Neural progenitor cell (in vitro differentiated cells): Measurements from ENCODE around the gene C12orf42. TPM values are rescaled to one million over a fixed set of nuclear protein-coding genes. Genes with fewer than 3 reads are reported as not detected.

ENCODE experiments used
- DNase-seq: peaks from one replicate; pipeline ENCODE4 v3.0.0-alpha.2; 2016; ENCODE audit warnings: low spot score
- H2AFZ ChIP-seq: fragments of 200-600 bp; sonication (generic); replicated peaks from 2 replicates; pipeline ENCODE4 v1.6.1; 2016; ENCODE audit warnings: antibody characterized with exemption
- H3F3A ChIP-seq: fragments of 200-600 bp; sonication (generic); 2 replicates; pipeline ENCODE4 v1.6.1; 2016; ENCODE audit warnings: antibody characterized with exemption, low read depth
- H3K27ac ChIP-seq: fragments of 200-600 bp; sonication (generic); 2 replicates; pipeline ENCODE4 v1.5.1; 2016; ENCODE audit warnings: mild to moderate bottlenecking
- H3K27me3 ChIP-seq: fragments of 200-600 bp; sonication (generic); 2 replicates; pipeline ENCODE4 v1.6.1; 2016; ENCODE audit warnings: mild to moderate bottlenecking, moderate library complexity
- H3K36me3 ChIP-seq: fragments of 200-600 bp; sonication (generic); 2 replicates; pipeline ENCODE4 v1.5.1; 2016
- H3K4me1 ChIP-seq: fragments of 200-600 bp; sonication (generic); 2 replicates; pipeline ENCODE4 v1.6.1; 2016; ENCODE audit warnings: mixed run types
- H3K4me2 ChIP-seq: fragments of 200-600 bp; sonication (generic); 2 replicates; pipeline ENCODE4 v1.6.1; 2016
- H3K4me3 ChIP-seq: fragments of 200-600 bp; sonication (generic); 2 replicates; pipeline ENCODE4 v1.5.1; 2016
- H3K79me2 ChIP-seq: fragments of 200-600 bp; sonication (generic); 2 replicates; pipeline ENCODE4 v1.6.1; 2016; ENCODE audit warnings: low read depth
- H3K9ac ChIP-seq: fragments of 200-600 bp; sonication (generic); 2 replicates; pipeline ENCODE4 v1.6.1; 2016
- H3K9me3 ChIP-seq: fragments of 200-600 bp; sonication (generic); 2 replicates; pipeline ENCODE4 v1.5.1; 2016; ENCODE audit warnings: low read depth
- H4K20me1 ChIP-seq: fragments of 200-600 bp; sonication (generic); 2 replicates; pipeline ENCODE4 v1.6.1; 2016; ENCODE audit warnings: low read depth
- H3K27ac Mint-ChIP-seq: 3 replicates; pipeline ENCODE4 v1.8.0; 2021; ENCODE audit warnings: mixed read lengths
- H3K27me3 Mint-ChIP-seq: 2 replicates; pipeline ENCODE4 v1.8.0; 2022; ENCODE audit warnings: low read depth, mild to moderate bottlenecking, inconsistent platforms, moderate library complexity, mixed read lengths; ENCODE audit not compliant: insufficient read depth
- H3K36me3 Mint-ChIP-seq: 3 replicates; pipeline ENCODE4 v1.8.0; 2021; ENCODE audit warnings: mixed read lengths
- H3K4me1 Mint-ChIP-seq: 3 replicates; pipeline ENCODE4 v1.8.0; 2021; ENCODE audit warnings: mixed read lengths
- H3K4me3 Mint-ChIP-seq: 3 replicates; pipeline ENCODE4 v1.8.0; 2021; ENCODE audit warnings: mild to moderate bottlenecking, moderate library complexity, mixed read lengths
- H3K9me3 Mint-ChIP-seq: 3 replicates; pipeline ENCODE4 v1.8.0; 2020; ENCODE audit warnings: mixed read lengths
- CTCF ChIP-seq: fragments of 200-600 bp; sonication (generic); IDR thresholded peaks from 2 replicates; pipeline ENCODE4 v1.5.1; 2017; ENCODE audit warnings: antibody characterized with exemption, mild to moderate bottlenecking
- EZH2 ChIP-seq: fragments of 200-600 bp; sonication (generic); IDR thresholded peaks from 2 replicates; pipeline ENCODE4 v1.6.1; 2017; ENCODE audit warnings: antibody characterized with exemption, mild to moderate bottlenecking, moderate library complexity
- EZH2phosphoT487 ChIP-seq: fragments of 200-600 bp; sonication (generic); IDR thresholded peaks from 2 replicates; pipeline ENCODE4 v1.6.1; 2017; ENCODE audit warnings: antibody characterized with exemption
- total RNA-seq: library from RNA; depleted of rRNA; stranded (reverse); fragments of >200 nt; gene quantifications from 2 replicates; pipeline ENCODE4 v1.2.3, GENCODE V29; 2015; ENCODE audit warnings: low replicate concordance

Gene C12orf42
- total RNA-seq, 1 donor from 2014 or later: 1.1 TPM

DNA sequence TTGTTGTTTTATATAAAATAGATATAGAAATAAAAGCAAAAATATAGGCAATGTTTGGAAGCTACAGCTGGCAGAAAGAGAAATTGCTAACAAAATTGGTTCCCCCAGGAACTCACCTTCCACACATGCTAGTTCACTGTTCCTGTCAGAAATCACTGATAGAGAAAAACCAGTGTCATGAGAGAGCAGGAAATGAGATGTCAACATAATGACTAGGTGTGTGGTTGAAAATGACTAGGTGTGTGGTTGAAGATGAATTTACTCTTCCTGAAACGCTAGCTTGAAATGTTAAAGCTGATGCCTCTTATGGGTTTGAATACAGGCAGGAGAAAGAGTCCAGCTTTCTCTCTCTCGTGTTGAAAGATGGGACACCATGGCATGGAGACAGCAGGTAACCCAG is 216.3 kb downstream of the C12orf42 start:
- Histone ChIP-seq H3K9me3 (no peaks in the 10 kb centered on the region), H2AFZ (no peak overlapping the region), H3K79me2 (no peaks in the 10 kb centered on the region), H3K27me3 (no peaks in the 10 kb centered on the region), H3K9ac (no peak overlapping the region), H4K20me1 (no peaks in the 10 kb centered on the region), H3F3A (no peaks in the 10 kb centered on the region), H3K4me1 (no peaks in the 10 kb centered on the region), H3K27ac (no peak overlapping the region), H3K4me3 (no peak overlapping the region), H3K36me3 (no peaks in the 10 kb centered on the region), H3K4me2 (no peak overlapping the region)
- no peak for TF ChIP-seq EZH2phosphoT487
- TF ChIP-seq CTCF: no peak
- no peak for TF ChIP-seq EZH2
- H3K9me3 Mint-ChIP-seq: no peaks in the 10 kb centered on the region
- H3K27me3 Mint-ChIP-seq: peaks cover 2% of the 10 kb centered on the region
- no peak overlapping the region for H3K4me3 Mint-ChIP-seq
- no peaks in the 10 kb centered on the region for H3K4me1 Mint-ChIP-seq
- no peaks in the 10 kb centered on the region for H3K36me3 Mint-ChIP-seq
- no peak overlapping the region for H3K27ac Mint-ChIP-seq
- no peak for DNase-seq

DNA sequence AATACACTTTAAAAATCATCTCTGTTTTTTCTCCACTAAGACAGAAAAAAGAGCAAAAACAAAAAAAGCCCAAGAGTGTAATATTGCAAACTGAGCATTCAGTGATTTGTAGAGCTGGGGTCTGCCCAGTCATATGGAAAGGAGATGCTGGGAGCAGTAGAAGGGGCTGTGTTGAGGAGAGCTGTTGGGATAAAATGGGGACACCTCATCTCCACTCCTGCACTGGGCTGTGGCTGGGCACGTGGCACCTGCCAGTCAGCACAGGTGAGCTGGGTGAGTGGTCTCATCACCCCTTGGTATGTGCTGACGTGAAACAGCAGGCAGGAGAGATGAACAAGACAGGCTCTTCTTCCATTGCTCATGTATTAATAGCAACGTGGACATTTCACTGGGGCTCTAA is 217.4 kb downstream of the C12orf42 start:
- no peaks in the 10 kb centered on the region for H3K4me1 ChIP-seq
- no peak overlapping the region for H3K9ac ChIP-seq
- H3K36me3 Mint-ChIP-seq: no peaks in the 10 kb centered on the region
- no peaks in the 10 kb centered on the region for H4K20me1 ChIP-seq
- H3K27ac ChIP-seq: no peak overlapping the region
- no peak overlapping the region for H3K4me3 ChIP-seq
- H3K79me2 ChIP-seq: no peaks in the 10 kb centered on the region
- H3K4me1 Mint-ChIP-seq: peaks cover 4% of the 10 kb centered on the region
- H3K4me2 ChIP-seq: no peak overlapping the region
- H2AFZ ChIP-seq: no peak overlapping the region
- H3K27ac Mint-ChIP-seq: no peak overlapping the region
- no peaks in the 10 kb centered on the region for H3K36me3 ChIP-seq
- no peak for DNase-seq
- H3K9me3 Mint-ChIP-seq: no peaks in the 10 kb centered on the region
- H3F3A ChIP-seq: no peaks in the 10 kb centered on the region
- no peaks in the 10 kb centered on the region for H3K27me3 ChIP-seq
- H3K4me3 Mint-ChIP-seq: no peak overlapping the region
- TF ChIP-seq CTCF (no peak), EZH2 (no peak), EZH2phosphoT487 (no peak)
- H3K27me3 Mint-ChIP-seq: peaks cover 2% of the 10 kb centered on the region
- H3K9me3 ChIP-seq: no peaks in the 10 kb centered on the region

GRCh38 chr12:103273645-103274044 is 222.1 kb downstream of the C12orf42 start:
- peaks cover 4% of the 10 kb centered on the region for H3K4me1 Mint-ChIP-seq
- Histone ChIP-seq H3K36me3 (no peaks in the 10 kb centered on the region), H3K4me1 (no peaks in the 10 kb centered on the region), H3K79me2 (no peaks in the 10 kb centered on the region), H2AFZ (no peak overlapping the region), H4K20me1 (no peaks in the 10 kb centered on the region), H3K4me2 (no peak overlapping the region), H3K27me3 (no peaks in the 10 kb centered on the region), H3F3A (no peaks in the 10 kb centered on the region), H3K9ac (no peak overlapping the region), H3K9me3 (no peaks in the 10 kb centered on the region), H3K27ac (no peak overlapping the region), H3K4me3 (no peak overlapping the region)
- peaks cover 3% of the 10 kb centered on the region for H3K27me3 Mint-ChIP-seq
- H3K9me3 Mint-ChIP-seq: no peaks in the 10 kb centered on the region
- H3K4me3 Mint-ChIP-seq: no peak overlapping the region
- TF ChIP-seq CTCF: no peak
- TF ChIP-seq EZH2: no peak
- TF ChIP-seq EZH2phosphoT487: no peak
- no peak for DNase-seq
- no peak overlapping the region for H3K27ac Mint-ChIP-seq
- no peaks in the 10 kb centered on the region for H3K36me3 Mint-ChIP-seq

DNA sequence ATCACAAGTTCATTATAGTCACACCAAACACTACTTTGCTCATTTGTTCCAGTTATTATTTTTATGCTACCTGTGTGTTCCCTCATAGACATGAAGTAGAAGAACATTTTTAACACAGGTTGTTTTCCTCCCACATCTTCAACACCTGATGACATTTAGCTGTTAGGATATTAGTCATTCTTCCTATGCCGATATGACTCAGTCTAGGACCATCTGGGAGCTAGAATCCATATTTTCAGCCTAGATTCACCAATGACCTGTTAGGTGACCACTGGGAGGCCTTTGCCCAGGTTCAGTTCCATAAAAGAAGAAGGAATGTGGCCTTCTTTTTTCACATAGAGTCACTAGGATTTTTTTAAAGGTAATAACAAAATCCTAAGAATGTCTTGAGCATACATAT is 222.8 kb downstream of the C12orf42 start:
- no peaks in the 10 kb centered on the region for H3K79me2 ChIP-seq
- no peaks in the 10 kb centered on the region for H3K4me1 ChIP-seq
- H2AFZ ChIP-seq: no peak overlapping the region
- H3K27me3 Mint-ChIP-seq: peaks cover 3% of the 10 kb centered on the region
- H4K20me1 ChIP-seq: no peaks in the 10 kb centered on the region
- no peak overlapping the region for H3K27ac Mint-ChIP-seq
- H3K4me3 ChIP-seq: no peak overlapping the region
- H3K36me3 ChIP-seq: no peaks in the 10 kb centered on the region
- no peaks in the 10 kb centered on the region for H3K9me3 Mint-ChIP-seq
- no peak overlapping the region for H3K4me2 ChIP-seq
- no peaks in the 10 kb centered on the region for H3K27me3 ChIP-seq
- peaks cover 4% of the 10 kb centered on the region for H3K4me1 Mint-ChIP-seq
- no peak overlapping the region for H3K9ac ChIP-seq
- TF ChIP-seq EZH2 (no peak), EZH2phosphoT487 (no peak), CTCF (no peak)
- H3K36me3 Mint-ChIP-seq: no peaks in the 10 kb centered on the region
- DNase-seq: no peak
- no peaks in the 10 kb centered on the region for H3K9me3 ChIP-seq
- no peak overlapping the region for H3K4me3 Mint-ChIP-seq
- H3F3A ChIP-seq: no peaks in the 10 kb centered on the region
- H3K27ac ChIP-seq: no peak overlapping the region
